Caco-2 (cell line): ENCODE results near the gene ADAP2. TPM values are rescaled to one million over a fixed set of nuclear protein-coding genes. Genes with fewer than 3 reads are reported as not detected.

Experiments
- BruUV-seq: library from RNA; stranded (reverse); fragments of 400-500 nt; replicated peaks from 2 replicates; lab custom pipeline; 2021; lab: Mats Ljungman, UMichigan
- CTCF ChIA-PET: fragments of 300-600 bp; sonication (Branson Sonifier 250); formaldehyde crosslinking; loops from one replicate; lab custom pipeline; 2022; ENCODE audit warnings: antibody characterized with exemption; lab: Charles Lee
- POLR2A ChIA-PET: fragments of 300-600 bp; sonication (Branson Sonifier 250); formaldehyde crosslinking; loops from one replicate; lab custom pipeline; 2022; ENCODE audit warnings: antibody characterized with exemption; lab: Charles Lee
- DNase-seq, 2 experiments: peaks; one replicate each; pipeline versions ENCODE4 v3.0.0 to v3.0.0-alpha.2; 2020 to 2022
- H3K27me3 ChIP-seq: replicated peaks from 2 replicates; pipeline ENCODE4 v1.6.0; 2011; ENCODE audit warnings: low read length; ENCODE audit not compliant: control insufficient read depth, insufficient read depth
- H3K36me3 ChIP-seq: 2 replicates; pipeline ENCODE4 v1.5.1; 2011; ENCODE audit warnings: low read length; ENCODE audit not compliant: control insufficient read depth, insufficient read depth
- H3K4me1 ChIP-seq: fragments of 250-450 bp; sonication (Bioruptor Pico); 2 replicates; pipeline ENCODE4 v1.5.1; 2020; ENCODE audit warnings: mild to moderate bottlenecking
- H3K4me3 ChIP-seq: 2 replicates; pipeline ENCODE4 v1.5.1; 2011; ENCODE audit warnings: low read depth, mild to moderate bottlenecking, control low read depth, low read length
- H3K9me3 ChIP-seq: fragments of 250-450 bp; sonication (Bioruptor Pico); 2 replicates; pipeline ENCODE4 v1.5.1; 2020; ENCODE audit warnings: mild to moderate bottlenecking, moderate library complexity
- H3K27ac Mint-ChIP-seq: one replicate; pipeline ENCODE4 v1.8.0; 2022; ENCODE audit warnings: mixed read lengths; ENCODE audit not compliant: unreplicated experiment
- H3K27me3 Mint-ChIP-seq: one replicate; pipeline ENCODE4 v1.8.0; 2022; ENCODE audit warnings: mixed read lengths; ENCODE audit not compliant: insufficient read depth, unreplicated experiment
- H3K36me3 Mint-ChIP-seq: one replicate; pipeline ENCODE4 v1.8.0; 2022; ENCODE audit warnings: mild to moderate bottlenecking, mixed read lengths; ENCODE audit not compliant: insufficient read depth, unreplicated experiment
- H3K4me1 Mint-ChIP-seq: one replicate; pipeline ENCODE4 v1.8.0; 2022; ENCODE audit warnings: low read depth, mixed read lengths; ENCODE audit not compliant: unreplicated experiment
- H3K4me3 Mint-ChIP-seq: one replicate; pipeline ENCODE4 v1.8.0; 2022; ENCODE audit warnings: mild to moderate bottlenecking, moderate library complexity, mixed read lengths; ENCODE audit not compliant: unreplicated experiment
- H3K9me3 Mint-ChIP-seq: one replicate; pipeline ENCODE4 v1.8.0; 2022; ENCODE audit warnings: mixed read lengths; ENCODE audit not compliant: unreplicated experiment
- intact Hi-C: fragments of 100-400 bp; cut with micrococcal nuclease; formaldehyde crosslinking; loops from one replicate; pipeline ENCODE4 v1.10.0; 2022; ENCODE audit not compliant: unreplicated experiment
- total RNA-seq: library from RNA; stranded (reverse); gene quantifications from 2 replicates; pipeline ENCODE4 v1.2.3, GENCODE V29; 2022
- TF ChIP-seq, protein P1 (sequence below), 2 experiments: fragments of 200-600 bp in 1 of 2; IDR thresholded peaks; 1 replicate in 1 of 2; 2 replicates in 1 of 2; pipeline versions ENCODE4 v1.5.1 to v1.8.0; 2011 to 2022; ENCODE audit warnings: antibody characterized with exemption in 1 of 2, control low read depth in 1 of 2, inconsistent platforms in 1 of 2, low read depth in 1 of 2, low read length in 1 of 2, mild to moderate bottlenecking in 1 of 2, moderate library complexity in 1 of 2; ENCODE audit not compliant: insufficient read depth in 1 of 2, severe bottlenecking in 1 of 2, unreplicated experiment in 1 of 2

ADAP2 gene
- total RNA-seq, 1 experiment from 2014 or later: 3.1 TPM

DNA sequence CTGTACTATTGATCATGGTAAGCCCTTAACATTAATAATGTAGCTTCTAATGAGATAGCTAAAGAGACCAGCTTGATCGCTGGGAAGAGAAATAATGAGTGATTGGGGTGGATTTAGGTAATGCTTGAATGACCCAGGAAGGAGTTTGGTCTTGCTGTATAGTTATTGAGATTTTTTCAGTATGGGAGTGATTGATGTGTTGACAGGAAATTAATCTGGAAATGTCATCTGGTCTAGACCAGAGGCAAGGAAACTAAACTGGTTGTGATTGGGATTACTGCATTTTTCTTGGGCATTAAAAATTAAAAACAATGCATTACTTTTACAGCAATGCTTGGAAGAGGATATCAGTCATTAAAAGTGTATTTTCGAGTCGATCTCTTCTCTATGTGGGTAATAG, 27.5 kb upstream of the ADAP2 start:
- BruUV-seq: no TSS peak
- intact Hi-C loops: no loop called here
- H3K4me1 Mint-ChIP-seq: no peaks in the 10 kb centered on the region
- no peak for DNase-seq
- CTCF ChIA-PET: no interaction called here
- no peak overlapping the region for H3K27ac Mint-ChIP-seq
- Histone ChIP-seq H3K4me1 (no peaks in the 10 kb centered on the region), H3K36me3 (no peaks in the 10 kb centered on the region), H3K9me3 (no peaks in the 10 kb centered on the region), H3K4me3 (no peak overlapping the region), H3K27me3 (no peaks in the 10 kb centered on the region)
- TF ChIP-seq, protein P1, sequence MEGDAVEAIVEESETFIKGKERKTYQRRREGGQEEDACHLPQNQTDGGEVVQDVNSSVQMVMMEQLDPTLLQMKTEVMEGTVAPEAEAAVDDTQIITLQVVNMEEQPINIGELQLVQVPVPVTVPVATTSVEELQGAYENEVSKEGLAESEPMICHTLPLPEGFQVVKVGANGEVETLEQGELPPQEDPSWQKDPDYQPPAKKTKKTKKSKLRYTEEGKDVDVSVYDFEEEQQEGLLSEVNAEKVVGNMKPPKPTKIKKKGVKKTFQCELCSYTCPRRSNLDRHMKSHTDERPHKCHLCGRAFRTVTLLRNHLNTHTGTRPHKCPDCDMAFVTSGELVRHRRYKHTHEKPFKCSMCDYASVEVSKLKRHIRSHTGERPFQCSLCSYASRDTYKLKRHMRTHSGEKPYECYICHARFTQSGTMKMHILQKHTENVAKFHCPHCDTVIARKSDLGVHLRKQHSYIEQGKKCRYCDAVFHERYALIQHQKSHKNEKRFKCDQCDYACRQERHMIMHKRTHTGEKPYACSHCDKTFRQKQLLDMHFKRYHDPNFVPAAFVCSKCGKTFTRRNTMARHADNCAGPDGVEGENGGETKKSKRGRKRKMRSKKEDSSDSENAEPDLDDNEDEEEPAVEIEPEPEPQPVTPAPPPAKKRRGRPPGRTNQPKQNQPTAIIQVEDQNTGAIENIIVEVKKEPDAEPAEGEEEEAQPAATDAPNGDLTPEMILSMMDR (IDR thresholded peaks at IDR 0.05; ENCODE audit: insufficient read depth in 1 of 2, low read depth in 1 of 2, low read length in 1 of 2, severe bottlenecking in 1 of 2, unreplicated experiment in 1 of 2): no peak
- no peaks in the 10 kb centered on the region for H3K27me3 Mint-ChIP-seq
- peaks cover 39% of the 10 kb centered on the region for H3K36me3 Mint-ChIP-seq
- POLR2A ChIA-PET: no interaction called here
- H3K9me3 Mint-ChIP-seq: no peaks in the 10 kb centered on the region
- no peak overlapping the region for H3K4me3 Mint-ChIP-seq

DNA sequence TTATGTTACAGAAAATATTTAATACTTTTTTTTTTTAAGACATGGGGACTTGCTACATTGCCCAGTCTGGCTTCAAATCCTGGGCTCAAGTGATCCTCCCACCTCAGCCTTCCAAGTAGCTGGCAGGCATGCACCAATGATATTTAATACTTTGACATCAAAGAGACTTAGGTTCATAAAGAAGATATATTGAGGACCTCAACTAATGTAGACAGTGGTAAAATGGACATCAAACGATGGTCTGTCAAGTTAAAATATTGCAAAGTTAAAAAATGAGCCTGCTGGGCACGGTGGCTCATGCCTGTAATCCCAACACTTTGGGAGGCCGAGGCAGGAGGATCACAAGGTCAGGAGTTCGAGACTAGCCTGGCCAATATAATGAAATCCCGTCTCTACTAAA, 24.4 kb upstream of the ADAP2 start:
- H3K36me3 ChIP-seq: no peaks in the 10 kb centered on the region; the same call in 1 of the 2 replicates
- H3K27me3 Mint-ChIP-seq: no peaks in the 10 kb centered on the region
- no TSS peak for BruUV-seq
- TF ChIP-seq, protein P1 (IDR thresholded peaks at IDR 0.05; ENCODE audit: insufficient read depth in 1 of 2, low read depth in 1 of 2, low read length in 1 of 2, severe bottlenecking in 1 of 2, unreplicated experiment in 1 of 2): no peak
- no peak for DNase-seq
- H3K4me1 ChIP-seq: no peaks in the 10 kb centered on the region
- CTCF ChIA-PET: no interaction called here
- H3K36me3 Mint-ChIP-seq: peaks cover 43% of the 10 kb centered on the region
- no peak overlapping the region for H3K4me3 Mint-ChIP-seq
- H3K9me3 ChIP-seq: no peaks in the 10 kb centered on the region
- no peaks in the 10 kb centered on the region for H3K4me1 Mint-ChIP-seq
- intact Hi-C loops: no loop called here
- H3K9me3 Mint-ChIP-seq: no peaks in the 10 kb centered on the region
- H3K27ac Mint-ChIP-seq: no peak overlapping the region
- no peaks in the 10 kb centered on the region for H3K27me3 ChIP-seq
- POLR2A ChIA-PET: no interaction called here
- no peak overlapping the region for H3K4me3 ChIP-seq

DNA sequence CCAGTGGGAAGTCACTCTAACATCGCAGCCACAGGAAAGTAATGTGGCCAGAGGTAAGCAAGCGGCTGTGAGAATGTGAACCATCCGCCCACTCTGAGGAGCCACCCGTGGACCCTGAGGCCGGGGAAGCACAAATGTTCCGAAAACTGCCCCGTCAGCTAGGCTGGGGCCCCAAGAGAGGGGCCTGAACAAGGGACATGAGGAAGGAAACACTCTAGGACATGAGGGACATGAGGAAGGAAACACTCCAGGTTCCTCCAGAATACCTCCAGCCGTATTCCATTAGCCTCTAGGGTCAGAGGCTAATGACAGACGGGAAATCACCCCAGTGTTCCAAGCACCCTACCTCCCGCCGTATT, 16.0 kb upstream of the ADAP2 start:
- DNase-seq: no peak

More for the DNA sequence above, 16.0 kb upstream of the ADAP2 start:
- Histone ChIP-seq H3K36me3 (no peaks in the 10 kb centered on the region), H3K4me3 (peak overlapping the region; percentile 77), H3K4me1 (no peaks in the 10 kb centered on the region), H3K27me3 (no peaks in the 10 kb centered on the region), H3K9me3 (no peaks in the 10 kb centered on the region)
- peaks cover 14% of the 10 kb centered on the region for H3K4me1 Mint-ChIP-seq
- POLR2A ChIA-PET: no interaction called here
- TF ChIP-seq, protein P1 (IDR thresholded peaks at IDR 0.05; ENCODE audit: insufficient read depth in 1 of 2, low read depth in 1 of 2, low read length in 1 of 2, severe bottlenecking in 1 of 2, unreplicated experiment in 1 of 2): no peak
- intact Hi-C loops: loop anchor here (10.0 kb wide), 1 partner anchor 309 kb away; no protein-coding TSS in a partner anchor
- no peaks in the 10 kb centered on the region for H3K9me3 Mint-ChIP-seq
- peak overlapping the region; percentile 82 for H3K4me3 Mint-ChIP-seq
- no peaks in the 10 kb centered on the region for H3K27me3 Mint-ChIP-seq
- CTCF ChIA-PET: interaction anchor here (0.6 kb wide), 1 partner anchor 75 kb away, joined by 3 read pairs; no protein-coding TSS in a partner anchor
- peak overlapping the region; percentile 81 for H3K27ac Mint-ChIP-seq
- BruUV-seq: TSS peak; percentile 71
- H3K36me3 Mint-ChIP-seq: peaks cover 8% of the 10 kb centered on the region
